ENCODE data around the gene NCAN.
"Not testable (repeated sequence)": the region's sequence is repeated elsewhere in the genome, so short reads cannot be mapped to it uniquely, and the experiment has no call there.

Gene NCAN

GRCh38 chr19:19211499-19212420 lies at the start of gene NCAN:
TSS of gene NCAN (plus strand) at chr19:19211958. CDS start at chr19:19216954, 4,996 bp downstream.
- no peak for DNase-seq

GRCh38 chr19:19162495-19162894 lies 49.3 kb upstream of the NCAN start:
- DNase-seq: no peak

- DNase-seq: no peak
Measured at GRCh38 chr19:19165396-19165795, 46.4 kb upstream of the NCAN start.

GRCh38 chr19:19167612-19168011 lies 44.1 kb upstream of the NCAN start:
- DNase-seq: no peak

GRCh38 chr19:19169236-19170052 lies 42.3 kb upstream of the NCAN start:
- no peak for DNase-seq

- DNase-seq: peak in 1 of 2 donors; percentile 35
Measured at GRCh38 chr19:19170053-19170872, 41.5 kb upstream of the NCAN start, which contains the start of gene MEF2B. TSS of gene MEF2B (minus strand) at chr19:19170263. CDS start at chr19:19150735, 19,528 bp downstream.

- DNase-seq: no peak
Measured at GRCh38 chr19:19170873-19171672, 40.7 kb upstream of the NCAN start.

- no peak for DNase-seq
Measured at GRCh38 chr19:19171821-19172532, 39.8 kb upstream of the NCAN start.

GRCh38 chr19:19173243-19173642 lies 38.5 kb upstream of the NCAN start:
- not testable (repeated sequence) for DNase-seq

GRCh38 chr19:19176950-19177349 lies 34.8 kb upstream of the NCAN start:
- no peak for DNase-seq

GRCh38 chr19:19179548-19180441 lies 32.0 kb upstream of the NCAN start:
- DNase-seq: no peak

- DNase-seq: no peak
Measured at GRCh38 chr19:19181488-19181998, 30.2 kb upstream of the NCAN start.

- no peak for DNase-seq
Measured at GRCh38 chr19:19185853-19186740, 25.7 kb upstream of the NCAN start.

- no peak for DNase-seq
Measured at GRCh38 chr19:19186742-19187141, 25.0 kb upstream of the NCAN start.

GRCh38 chr19:19191768-19192077 lies 20.0 kb upstream of the NCAN start:
- no peak for DNase-seq

GRCh38 chr19:19192078-19192882 lies 19.5 kb upstream of the NCAN start, which contains the start of the genes BORCS8 and RFXANK:
TSS of gene BORCS8 (minus strand) at chr19:19192152. CDS start at chr19:19192117, 35 bp downstream.
TSS of gene RFXANK (plus strand) at chr19:19192258. CDS start at chr19:19193947, 1,689 bp downstream.
- DNase-seq: peak; percentile 97 to 99

- no peak for DNase-seq
Measured at GRCh38 chr19:19192910-19193423, 18.8 kb upstream of the NCAN start.
